Measurements from ENCODE around the gene RCL1.

DNA sequence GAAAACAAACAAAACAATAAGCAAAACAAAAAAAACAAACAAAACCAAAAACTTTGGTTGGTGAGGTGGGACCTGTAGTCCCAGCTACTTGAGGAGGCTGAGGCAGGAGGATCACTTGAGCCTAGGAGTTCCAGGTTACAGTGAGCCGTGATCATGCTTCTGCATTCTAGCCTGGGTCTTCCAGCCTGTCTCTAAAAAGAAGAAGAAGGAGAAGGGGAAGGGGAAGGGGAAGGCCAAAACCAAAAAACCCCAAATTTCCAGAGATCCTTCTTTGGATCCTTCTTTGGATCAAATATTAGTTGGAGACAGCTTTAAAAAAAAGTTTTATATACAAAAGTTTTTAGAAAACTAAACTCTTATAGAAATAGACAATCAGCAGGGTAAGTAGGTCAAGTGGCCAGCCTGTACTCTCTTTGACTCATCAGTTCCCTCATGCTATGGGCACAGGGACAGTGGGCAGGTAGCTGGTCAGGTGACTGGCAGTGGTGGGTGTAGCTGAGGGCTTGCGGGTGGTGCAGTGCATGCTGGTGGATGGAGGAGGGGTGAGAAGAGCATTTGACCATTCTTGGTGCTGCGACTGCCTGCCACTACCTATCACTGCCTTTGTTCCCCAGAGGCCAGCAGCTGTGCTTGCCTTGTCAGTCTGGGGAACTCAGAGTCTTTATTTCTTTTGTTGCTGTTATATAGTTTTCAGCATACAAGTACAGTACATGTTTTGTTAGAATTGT, 12.6 kb downstream of the RCL1 start:
- TF ChIP-seq EZH2 (IDR thresholded peaks at IDR 0.05; ENCODE audit: low read depth) (no peak), CTCF (conservative IDR thresholded peaks at IDR 0.05) (no peak)
